Stomach (tissue), 4 donors: ENCODE measurements around the gene TAF11.

Experiments
- POLR2A ChIP-seq, 4 donors: fragments of 450-650 bp; IDR thresholded peaks; one replicate each; pipeline ENCODE4 v1.6.1; 2016; ENCODE audit warnings: antibody characterized with exemption in 4 of 4, control low read depth in 2 of 4, mild to moderate bottlenecking in 1 of 4, moderate library complexity in 1 of 4
- TF ChIP-seq, protein P1 (sequence below), 7 experiments: fragments of 450-650 bp in 4 of 7; fragments of 200-600 bp in 3 of 7; sonication (generic) in 3 of 7; IDR thresholded peaks; one replicate each; pipeline ENCODE4 v1.5.1; 2016 to 2019; ENCODE audit warnings: antibody characterized with exemption in 7 of 7, control low read depth in 2 of 7, mild to moderate bottlenecking in 1 of 7

DNA sequence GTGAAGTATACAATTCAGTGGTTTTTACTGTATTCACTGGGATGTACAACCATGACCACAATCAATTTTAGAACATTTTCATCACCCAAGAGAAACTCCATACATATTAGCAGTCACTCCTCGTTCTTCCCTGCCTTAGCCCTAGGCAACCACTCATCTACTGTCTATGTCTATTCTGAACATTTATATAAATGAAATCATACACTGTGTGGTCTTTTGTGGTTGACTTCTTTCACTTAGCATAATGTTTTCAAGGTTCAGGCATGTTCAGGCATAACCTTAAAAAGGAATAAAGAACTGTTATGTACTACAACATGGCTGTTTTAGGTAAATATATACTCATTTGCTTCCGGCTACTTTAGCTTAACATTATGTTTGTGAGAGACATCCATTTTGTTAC lies 58.7 kb downstream of the TAF11 start:
- TF ChIP-seq POLR2A (IDR thresholded peaks at IDR 0.05) = no peak
- TF ChIP-seq, protein P1, sequence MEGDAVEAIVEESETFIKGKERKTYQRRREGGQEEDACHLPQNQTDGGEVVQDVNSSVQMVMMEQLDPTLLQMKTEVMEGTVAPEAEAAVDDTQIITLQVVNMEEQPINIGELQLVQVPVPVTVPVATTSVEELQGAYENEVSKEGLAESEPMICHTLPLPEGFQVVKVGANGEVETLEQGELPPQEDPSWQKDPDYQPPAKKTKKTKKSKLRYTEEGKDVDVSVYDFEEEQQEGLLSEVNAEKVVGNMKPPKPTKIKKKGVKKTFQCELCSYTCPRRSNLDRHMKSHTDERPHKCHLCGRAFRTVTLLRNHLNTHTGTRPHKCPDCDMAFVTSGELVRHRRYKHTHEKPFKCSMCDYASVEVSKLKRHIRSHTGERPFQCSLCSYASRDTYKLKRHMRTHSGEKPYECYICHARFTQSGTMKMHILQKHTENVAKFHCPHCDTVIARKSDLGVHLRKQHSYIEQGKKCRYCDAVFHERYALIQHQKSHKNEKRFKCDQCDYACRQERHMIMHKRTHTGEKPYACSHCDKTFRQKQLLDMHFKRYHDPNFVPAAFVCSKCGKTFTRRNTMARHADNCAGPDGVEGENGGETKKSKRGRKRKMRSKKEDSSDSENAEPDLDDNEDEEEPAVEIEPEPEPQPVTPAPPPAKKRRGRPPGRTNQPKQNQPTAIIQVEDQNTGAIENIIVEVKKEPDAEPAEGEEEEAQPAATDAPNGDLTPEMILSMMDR (IDR thresholded peaks at IDR 0.05) = no peak
